CD4-positive, alpha-beta T cell treated with Interleukin-17A for 1 hour (primary cell): ENCODE data around the gene HS3ST4.

Source experiments
- DNase-seq: peaks from one replicate; pipeline ENCODE4 v3.0.0-alpha.2; 2020

HS3ST4 gene

GRCh38 chr16:26120729-26121128 lies 429.0 kb downstream of the HS3ST4 start:
- DNase-seq: no peak

GRCh38 chr16:26128296-26128695 lies 436.5 kb downstream of the HS3ST4 start:
- no peak for DNase-seq

GRCh38 chr16:26129997-26130396 lies 438.2 kb downstream of the HS3ST4 start:
- DNase-seq: no peak

GRCh38 chr16:26133416-26134093 lies 441.8 kb downstream of the HS3ST4 start:
- DNase-seq: no peak

- no peak for DNase-seq
These were observed 442.8 kb downstream of the HS3ST4 start for GRCh38 chr16:26134588-26134987.

GRCh38 chr16:26137956-26138355 lies 446.2 kb downstream of the HS3ST4 start:
- DNase-seq: no peak

GRCh38 chr16:26139091-26139490 lies 447.3 kb downstream of the HS3ST4 start:
- DNase-seq: no peak

- no peak for DNase-seq
These were observed 448.1 kb downstream of the HS3ST4 start for GRCh38 chr16:26139884-26140283.

- DNase-seq: no peak
These were observed 457.8 kb downstream of the HS3ST4 start for GRCh38 chr16:26149364-26150190.

GRCh38 chr16:26155221-26155620 lies 463.5 kb downstream of the HS3ST4 start:
- DNase-seq: no peak

GRCh38 chr16:26157319-26157718 lies 465.6 kb downstream of the HS3ST4 start:
- DNase-seq: no peak

- DNase-seq: no peak
These were observed 466.5 kb downstream of the HS3ST4 start for GRCh38 chr16:26158142-26158759.

- DNase-seq: no peak
These were observed 469.9 kb downstream of the HS3ST4 start for GRCh38 chr16:26161461-26162180.

- no peak for DNase-seq
These were observed 477.7 kb downstream of the HS3ST4 start for GRCh38 chr16:26169473-26169872.

GRCh38 chr16:26175944-26176343 lies 484.2 kb downstream of the HS3ST4 start:
- DNase-seq: no peak

- DNase-seq: no peak
These were observed 485.7 kb downstream of the HS3ST4 start for GRCh38 chr16:26177438-26177837.

GRCh38 chr16:26178298-26178697 lies 486.5 kb downstream of the HS3ST4 start:
- no peak for DNase-seq

GRCh38 chr16:26186091-26186615 lies 494.4 kb downstream of the HS3ST4 start:
- DNase-seq: no peak
